Glomerular visceral epithelial cell (primary cell): ENCODE measurements around the gene WWTR1.

ENCODE experiments used
- DNase-seq: peaks from one replicate; pipeline ENCODE4 v3.0.0-alpha.2; 2016; ENCODE audit errors: extremely low spot score

WWTR1 gene

DNA sequence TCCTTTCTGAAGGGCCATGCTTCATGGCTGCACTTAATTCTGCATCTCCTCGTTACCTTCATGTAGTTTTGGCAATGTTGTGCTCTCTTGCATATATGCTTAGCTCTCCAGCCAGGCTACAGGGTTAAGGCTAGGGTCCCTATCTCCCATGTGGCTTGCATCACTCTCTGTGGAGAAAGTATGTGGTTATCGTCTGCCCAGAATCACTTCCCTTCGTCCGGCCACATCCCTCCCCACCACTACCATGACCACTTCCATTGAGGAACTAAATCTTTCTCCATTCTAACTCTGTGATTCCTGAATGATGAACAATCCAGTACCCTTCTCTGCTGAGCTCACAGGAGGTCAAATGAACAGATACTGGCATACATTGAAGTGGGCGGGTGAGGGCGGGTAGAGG lies 34.0 kb downstream of the WWTR1 start:
- no peak for DNase-seq

DNA sequence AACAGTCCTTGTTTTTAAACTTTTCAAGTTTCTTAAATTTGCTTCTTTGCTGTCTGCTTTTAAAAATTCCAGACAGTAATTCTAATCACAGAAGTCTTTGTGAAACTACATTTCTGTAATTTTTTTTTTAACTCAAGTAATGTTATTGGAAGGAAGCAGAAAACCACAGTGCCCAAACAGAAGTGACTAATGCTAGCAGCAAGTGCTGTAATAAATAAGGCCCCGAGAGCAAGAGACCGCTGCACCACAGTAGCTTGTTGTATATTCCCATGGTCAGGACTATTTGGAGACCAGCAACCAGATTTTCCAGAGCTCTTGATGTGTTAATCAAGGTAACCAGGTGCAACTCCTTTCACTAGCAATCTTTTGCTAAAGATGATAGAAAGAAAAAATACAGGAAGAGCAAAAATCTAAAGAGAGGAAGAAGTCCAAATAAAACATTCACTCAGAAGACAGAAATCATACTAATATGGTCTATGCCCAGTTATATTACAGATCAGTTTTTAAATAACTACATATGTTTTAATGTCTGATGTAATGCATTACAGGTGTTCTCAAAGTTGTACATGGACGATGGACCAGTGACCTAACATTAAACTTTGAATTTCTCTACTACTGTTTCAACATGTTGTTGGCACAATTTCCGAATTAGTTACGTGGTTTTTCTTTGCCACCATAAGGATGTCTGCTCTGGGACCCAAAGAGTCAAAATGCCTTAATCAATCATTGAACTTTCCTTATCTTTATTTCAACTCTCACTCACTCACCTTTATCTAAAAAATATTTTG lies 36.4 kb downstream of the WWTR1 start:
- DNase-seq: peak; percentile 77

GRCh38 chr3:149620291-149621020 lies 37.4 kb downstream of the WWTR1 start:
- peak; percentile 28 for DNase-seq

- DNase-seq: no peak
These were observed 38.7 kb downstream of the WWTR1 start for GRCh38 chr3:149619136-149619535.

DNA sequence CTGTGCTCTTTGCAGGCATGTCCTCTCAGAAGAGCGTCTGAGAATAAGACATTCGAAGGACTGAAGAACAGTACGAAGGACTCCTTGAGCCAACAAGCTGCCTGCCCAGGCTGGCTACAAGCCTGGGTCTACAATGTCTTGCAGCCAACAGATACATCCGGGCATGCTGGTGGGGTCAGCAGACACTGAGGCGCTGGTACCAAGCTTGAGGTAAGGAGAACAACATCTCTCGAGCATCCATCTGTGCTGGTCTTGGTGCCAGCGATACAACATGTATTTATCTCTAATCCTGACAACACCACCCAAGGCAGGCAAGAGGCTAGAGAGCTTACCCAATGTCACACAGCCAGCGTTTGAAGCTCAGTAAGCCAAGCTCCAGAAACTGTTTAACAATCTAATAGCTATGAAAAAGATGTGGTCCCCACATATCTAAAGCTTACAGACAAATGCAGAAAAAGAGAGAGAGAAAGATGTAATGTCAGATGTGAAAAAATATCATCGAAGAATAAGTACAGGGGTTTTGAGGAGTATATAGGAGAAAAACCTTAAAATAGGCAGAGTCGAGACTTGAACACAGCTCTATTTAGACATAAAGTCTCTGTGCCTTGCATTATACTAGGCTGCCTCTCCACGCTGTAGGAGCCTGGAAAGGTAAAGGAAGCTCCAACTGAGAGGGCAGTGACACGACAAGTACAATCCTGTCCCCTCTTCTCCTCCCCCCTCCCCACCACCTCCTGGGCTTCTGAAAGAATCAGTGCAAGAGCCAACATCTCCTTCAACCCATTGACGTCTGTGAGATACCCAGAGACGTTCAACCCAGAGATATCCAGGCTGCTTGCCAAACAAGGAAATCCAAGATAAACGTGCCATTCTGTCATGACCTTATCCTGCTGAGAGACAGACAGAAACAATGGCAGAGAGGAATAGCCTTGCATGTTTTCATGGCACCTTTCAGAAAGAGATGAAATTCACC lies 39.4 kb downstream of the WWTR1 start:
- no peak for DNase-seq

GRCh38 chr3:149615731-149616221 lies 42.0 kb downstream of the WWTR1 start:
- no peak for DNase-seq

GRCh38 chr3:149613988-149614387 lies 43.8 kb downstream of the WWTR1 start:
- DNase-seq: no peak

- DNase-seq: no peak
These were observed 45.4 kb downstream of the WWTR1 start for GRCh38 chr3:149612456-149612855.

GRCh38 chr3:149611149-149611548 lies 46.7 kb downstream of the WWTR1 start:
- DNase-seq: no peak

DNA sequence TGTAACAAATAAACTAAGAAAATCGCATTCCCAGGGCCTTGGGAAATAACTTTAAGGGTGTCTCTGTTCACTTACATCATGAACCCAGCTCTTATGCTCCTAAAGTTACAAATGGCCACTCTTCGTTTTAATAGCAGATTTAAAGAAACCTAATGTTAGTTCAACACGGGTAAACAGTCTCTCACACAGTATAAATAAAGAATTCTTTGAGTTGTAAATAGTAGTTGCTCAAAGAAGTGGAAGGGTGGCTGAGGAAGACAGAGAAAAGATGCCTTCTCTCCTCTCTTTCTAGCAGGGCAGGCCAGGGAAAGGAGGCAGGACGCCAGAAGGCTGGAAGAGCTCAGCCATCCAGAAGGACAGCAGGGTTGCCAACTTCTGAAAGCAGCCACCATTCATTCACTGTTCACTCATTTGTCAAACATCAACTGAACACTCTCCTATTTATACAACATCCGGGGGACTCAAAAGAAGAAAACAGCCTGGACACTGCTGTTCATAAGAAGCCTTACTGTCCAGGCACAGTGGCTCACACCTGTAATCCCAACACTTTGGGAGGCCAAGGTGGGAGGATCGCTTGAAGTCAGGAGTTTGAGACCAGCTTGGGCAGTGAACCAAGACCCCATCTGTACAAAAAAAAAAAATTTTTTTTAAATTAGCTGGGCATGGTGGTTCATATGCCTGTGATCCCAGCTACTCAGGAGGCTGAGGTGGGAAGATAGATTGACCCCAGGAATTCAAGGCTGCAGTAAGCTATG lies 47.3 kb downstream of the WWTR1 start:
- DNase-seq: peak; percentile 40

- DNase-seq: no peak
These were observed 48.2 kb downstream of the WWTR1 start for GRCh38 chr3:149609595-149609994.

DNA sequence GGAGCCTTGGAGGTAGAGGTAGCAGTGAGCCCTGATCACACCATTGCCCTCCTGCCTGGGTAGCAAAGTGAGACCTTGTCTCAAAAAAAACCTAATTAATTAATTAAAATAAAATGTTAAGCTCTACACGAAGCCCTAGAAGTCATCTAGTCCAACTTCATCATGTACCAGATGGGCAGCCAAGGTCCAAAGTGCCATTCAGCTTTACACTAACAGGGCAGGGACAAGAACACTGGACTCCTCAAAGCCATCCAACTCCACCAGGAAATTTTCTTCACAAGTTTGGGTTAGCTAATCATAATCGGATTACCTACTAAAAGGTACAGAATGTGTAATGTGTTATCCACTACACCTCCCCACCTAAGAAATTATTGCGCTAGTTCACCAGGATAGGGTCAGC lies 48.8 kb downstream of the WWTR1 start:
- DNase-seq: no peak

GRCh38 chr3:149605902-149606301 lies 51.9 kb downstream of the WWTR1 start:
- peak; percentile 68 for DNase-seq

GRCh38 chr3:149604125-149604875 lies 53.5 kb downstream of the WWTR1 start:
- peak; percentile 43 for DNase-seq

- peak; percentile 68 for DNase-seq
These were observed 54.4 kb downstream of the WWTR1 start for GRCh38 chr3:149603126-149604074.

DNA sequence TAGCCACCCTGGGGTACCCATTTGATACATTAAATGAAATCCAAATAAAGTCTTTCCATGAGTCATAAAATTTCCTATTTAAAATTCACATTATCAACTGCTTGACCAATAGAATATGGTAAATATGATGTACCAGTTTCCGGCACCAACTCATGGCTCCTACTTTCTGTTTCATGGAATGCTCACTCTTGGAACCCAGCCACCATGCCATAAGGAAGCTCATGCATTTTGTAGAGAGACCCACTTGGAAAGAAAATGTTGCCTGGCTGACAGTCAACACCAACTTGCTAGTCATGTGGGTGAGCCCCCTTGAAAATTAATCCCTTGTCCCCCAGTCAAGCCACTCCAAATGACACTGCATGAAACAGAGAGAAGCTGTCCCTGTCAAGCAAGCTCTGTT lies 57.2 kb downstream of the WWTR1 start:
- no peak for DNase-seq

DNA sequence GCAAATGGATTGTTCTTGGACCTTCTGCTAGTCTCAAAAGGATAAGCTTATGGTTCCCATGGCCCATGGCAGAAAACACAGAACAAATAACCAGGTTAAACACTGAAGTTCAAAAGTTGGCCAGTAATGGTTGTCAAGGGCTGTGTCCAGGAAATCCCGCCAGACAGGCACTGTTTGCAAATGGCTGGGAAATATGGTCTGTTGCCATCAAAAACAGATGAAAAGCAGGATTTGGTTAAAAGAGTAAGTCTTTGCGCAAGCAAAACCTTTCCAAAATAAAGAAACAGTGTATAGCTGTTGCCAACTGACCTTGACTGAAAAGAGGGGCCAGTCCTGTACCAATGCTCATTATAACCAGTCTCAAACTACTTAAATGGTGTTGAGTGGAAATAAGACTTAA lies 58.6 kb downstream of the WWTR1 start:
- DNase-seq: no peak

DNA sequence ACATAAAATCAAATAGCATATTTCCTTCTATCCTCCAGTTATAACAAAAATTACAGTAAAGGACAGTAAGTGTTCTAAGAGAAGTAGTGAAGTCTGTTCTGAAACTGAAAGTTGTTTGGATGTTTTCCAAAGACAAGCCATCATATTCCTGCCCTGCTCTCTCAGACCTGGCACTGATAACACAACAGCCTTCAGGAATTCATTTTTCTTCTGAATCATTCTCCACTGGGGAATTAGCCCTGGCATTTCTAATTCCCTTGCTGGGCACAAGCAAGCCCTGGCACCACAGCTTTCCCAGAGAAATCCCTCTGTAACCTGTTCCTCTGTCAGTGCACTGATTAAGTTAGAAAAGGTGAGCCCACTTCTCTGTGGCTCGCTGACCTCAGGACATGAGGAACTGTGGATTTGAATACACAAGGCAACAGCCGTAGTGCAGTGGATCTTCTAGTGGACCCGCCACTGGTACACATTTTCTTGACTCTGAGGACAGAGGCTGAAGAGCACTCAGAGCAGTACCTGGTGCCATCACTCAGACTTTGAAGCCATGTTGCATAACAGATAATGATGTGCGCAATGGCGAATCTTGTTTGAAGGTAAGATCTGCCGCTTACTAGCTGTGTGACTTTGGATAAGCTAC lies 61.6 kb downstream of the WWTR1 start:
- peak; percentile 65 for DNase-seq
